ENCODE measurements around the gene AGBL4.

Gene AGBL4

GRCh38 chr1:48693180-48693579 is 1330.6 kb downstream of the AGBL4 start:
- TF ChIP-seq USF1 (IDR thresholded peaks at IDR 0.05) (no peak), RAD21 (IDR thresholded peaks at IDR 0.05; ENCODE audit: low read depth) (no peak), TAF1 (IDR thresholded peaks at IDR 0.05; ENCODE audit: low read depth) (no peak), REST (IDR thresholded peaks at IDR 0.05; ENCODE audit: low read depth) (no peak), EGR1 (IDR thresholded peaks at IDR 0.05) (no peak), FOXM1 (IDR thresholded peaks at IDR 0.05; ENCODE audit: borderline replicate concordance, low read depth) (no peak), YY1 (IDR thresholded peaks at IDR 0.05; ENCODE audit: low read depth) (no peak), ZBTB7A (IDR thresholded peaks at IDR 0.05; ENCODE audit: low read depth) (no peak), CEBPB (IDR thresholded peaks at IDR 0.05) (no peak), TCF12 (IDR thresholded peaks at IDR 0.05; ENCODE audit: low read depth) (no peak), EP300 (IDR thresholded peaks at IDR 0.05; ENCODE audit: borderline replicate concordance) (no peak), CREB1 (IDR thresholded peaks at IDR 0.05; ENCODE audit: low read depth) (no peak), NFIC (IDR thresholded peaks at IDR 0.05) (no peak), TEAD4 (IDR thresholded peaks at IDR 0.05) (no peak), MAX (IDR thresholded peaks at IDR 0.05) (no peak)

- TF ChIP-seq TAF1 (IDR thresholded peaks at IDR 0.05; ENCODE audit: low read depth) (no peak), EP300 (IDR thresholded peaks at IDR 0.05; ENCODE audit: borderline replicate concordance) (no peak), EGR1 (IDR thresholded peaks at IDR 0.05) (no peak), YY1 (IDR thresholded peaks at IDR 0.05; ENCODE audit: low read depth) (no peak), RAD21 (IDR thresholded peaks at IDR 0.05; ENCODE audit: low read depth) (no peak), FOXM1 (IDR thresholded peaks at IDR 0.05; ENCODE audit: borderline replicate concordance, low read depth) (no peak), ZBTB7A (IDR thresholded peaks at IDR 0.05; ENCODE audit: low read depth) (no peak), REST (IDR thresholded peaks at IDR 0.05; ENCODE audit: low read depth) (no peak), CREB1 (IDR thresholded peaks at IDR 0.05; ENCODE audit: low read depth) (no peak), TEAD4 (IDR thresholded peaks at IDR 0.05) (no peak), CEBPB (IDR thresholded peaks at IDR 0.05) (no peak), MAX (IDR thresholded peaks at IDR 0.05) (no peak), NFIC (IDR thresholded peaks at IDR 0.05) (no peak), USF1 (IDR thresholded peaks at IDR 0.05) (no peak), TCF12 (IDR thresholded peaks at IDR 0.05; ENCODE audit: low read depth) (no peak)
These were observed 1331.5 kb downstream of the AGBL4 start for GRCh38 chr1:48692235-48692634.

GRCh38 chr1:48691429-48692001 is 1332.2 kb downstream of the AGBL4 start:
- TF ChIP-seq CREB1 (IDR thresholded peaks at IDR 0.05; ENCODE audit: low read depth) (no peak), ZBTB7A (IDR thresholded peaks at IDR 0.05; ENCODE audit: low read depth) (no peak), REST (IDR thresholded peaks at IDR 0.05; ENCODE audit: low read depth) (no peak), TCF12 (IDR thresholded peaks at IDR 0.05; ENCODE audit: low read depth) (no peak), RAD21 (IDR thresholded peaks at IDR 0.05; ENCODE audit: low read depth) (no peak), CEBPB (IDR thresholded peaks at IDR 0.05) (no peak), YY1 (IDR thresholded peaks at IDR 0.05; ENCODE audit: low read depth) (no peak), MAX (IDR thresholded peaks at IDR 0.05) (no peak), TAF1 (IDR thresholded peaks at IDR 0.05; ENCODE audit: low read depth) (no peak), NFIC (IDR thresholded peaks at IDR 0.05) (no peak)

- TF ChIP-seq FOXM1 (IDR thresholded peaks at IDR 0.05; ENCODE audit: borderline replicate concordance, low read depth) (no peak), USF1 (IDR thresholded peaks at IDR 0.05) (no peak), YY1 (IDR thresholded peaks at IDR 0.05; ENCODE audit: low read depth) (no peak), NFIC (IDR thresholded peaks at IDR 0.05) (no peak), REST (IDR thresholded peaks at IDR 0.05; ENCODE audit: low read depth) (no peak), RAD21 (IDR thresholded peaks at IDR 0.05; ENCODE audit: low read depth) (no peak), TEAD4 (IDR thresholded peaks at IDR 0.05) (no peak), MAX (IDR thresholded peaks at IDR 0.05) (no peak), EP300 (IDR thresholded peaks at IDR 0.05; ENCODE audit: borderline replicate concordance) (no peak), EGR1 (IDR thresholded peaks at IDR 0.05) (no peak), CEBPB (IDR thresholded peaks at IDR 0.05) (no peak), TAF1 (IDR thresholded peaks at IDR 0.05; ENCODE audit: low read depth) (no peak), ZBTB7A (IDR thresholded peaks at IDR 0.05; ENCODE audit: low read depth) (no peak), TCF12 (IDR thresholded peaks at IDR 0.05; ENCODE audit: low read depth) (no peak), CREB1 (IDR thresholded peaks at IDR 0.05; ENCODE audit: low read depth) (no peak)
These were observed 1335.5 kb downstream of the AGBL4 start for GRCh38 chr1:48688102-48688760.

Measured in Ishikawa (cell line).